ENCODE results near the gene SPSB3.

SPSB3 gene

DNA sequence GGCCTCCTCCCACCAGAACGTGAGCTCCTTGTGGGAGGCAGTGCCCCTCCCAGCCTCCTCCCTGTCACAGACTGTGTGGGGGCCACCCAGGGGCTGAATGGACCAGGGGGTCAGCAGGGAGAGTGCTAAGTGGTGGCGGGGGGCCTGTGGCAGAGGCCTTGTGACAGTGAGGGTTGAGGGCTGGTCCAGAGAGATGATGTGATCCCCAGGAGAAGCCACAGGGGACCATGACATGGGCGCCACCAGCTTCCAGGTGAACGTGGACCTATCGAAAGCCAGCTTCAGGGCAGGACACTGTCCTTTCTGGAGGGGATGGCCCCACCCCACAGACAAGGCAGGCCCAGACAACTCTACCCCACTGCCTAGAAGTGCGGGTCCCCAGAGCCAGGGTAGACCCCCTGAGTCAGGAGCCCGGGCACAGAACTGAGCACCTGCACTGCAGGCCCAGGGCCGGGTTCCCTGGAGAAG lies 3.1 kb downstream of the SPSB3 start:
- Histone ChIP-seq H3K9me3 (ENCODE audit: control insufficient read depth, insufficient read depth, low read length) (no peaks in the 10 kb centered on the region), H3K4me1 (ENCODE audit: control insufficient read depth, low read length) (peaks cover 23% of the 10 kb centered on the region), H3K4me2 (ENCODE audit: low read length) (no peak overlapping the region), H4K20me1 (ENCODE audit: control insufficient read depth, insufficient read depth, low read depth, low read length) (0 out of 2 replicates have a peak, but pooled peaks cover 5% of the 10 kb centered on the region), H3K79me2 (ENCODE audit: control insufficient read depth, low read length) (peaks cover 39% of the 10 kb centered on the region), H3K9me2 (replicated peaks; ENCODE audit: control insufficient read depth, low read length) (no peaks in the 10 kb centered on the region), H3K36me3 (ENCODE audit: control insufficient read depth, low read length) (peaks cover 40% of the 10 kb centered on the region), H3K4me3 (ENCODE audit: low read length) (no peak overlapping the region), H3F3A (ENCODE audit: control insufficient read depth, insufficient read depth) (no peaks in the 10 kb centered on the region), H3K27me3 (ENCODE audit: control insufficient read depth, low read length) (no peaks in the 10 kb centered on the region), H3K27ac (ENCODE audit: low read depth, low read length) (no peak overlapping the region)
- no peak for TF ChIP-seq EZH2phosphoT487 (IDR thresholded peaks at IDR 0.05; ENCODE audit: borderline replicate concordance, low read length)
- TF ChIP-seq, protein P1, sequence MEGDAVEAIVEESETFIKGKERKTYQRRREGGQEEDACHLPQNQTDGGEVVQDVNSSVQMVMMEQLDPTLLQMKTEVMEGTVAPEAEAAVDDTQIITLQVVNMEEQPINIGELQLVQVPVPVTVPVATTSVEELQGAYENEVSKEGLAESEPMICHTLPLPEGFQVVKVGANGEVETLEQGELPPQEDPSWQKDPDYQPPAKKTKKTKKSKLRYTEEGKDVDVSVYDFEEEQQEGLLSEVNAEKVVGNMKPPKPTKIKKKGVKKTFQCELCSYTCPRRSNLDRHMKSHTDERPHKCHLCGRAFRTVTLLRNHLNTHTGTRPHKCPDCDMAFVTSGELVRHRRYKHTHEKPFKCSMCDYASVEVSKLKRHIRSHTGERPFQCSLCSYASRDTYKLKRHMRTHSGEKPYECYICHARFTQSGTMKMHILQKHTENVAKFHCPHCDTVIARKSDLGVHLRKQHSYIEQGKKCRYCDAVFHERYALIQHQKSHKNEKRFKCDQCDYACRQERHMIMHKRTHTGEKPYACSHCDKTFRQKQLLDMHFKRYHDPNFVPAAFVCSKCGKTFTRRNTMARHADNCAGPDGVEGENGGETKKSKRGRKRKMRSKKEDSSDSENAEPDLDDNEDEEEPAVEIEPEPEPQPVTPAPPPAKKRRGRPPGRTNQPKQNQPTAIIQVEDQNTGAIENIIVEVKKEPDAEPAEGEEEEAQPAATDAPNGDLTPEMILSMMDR (IDR thresholded peaks at IDR 0.05; ENCODE audit: low read depth, low read length, poor library complexity, severe bottlenecking): no peak

DNA sequence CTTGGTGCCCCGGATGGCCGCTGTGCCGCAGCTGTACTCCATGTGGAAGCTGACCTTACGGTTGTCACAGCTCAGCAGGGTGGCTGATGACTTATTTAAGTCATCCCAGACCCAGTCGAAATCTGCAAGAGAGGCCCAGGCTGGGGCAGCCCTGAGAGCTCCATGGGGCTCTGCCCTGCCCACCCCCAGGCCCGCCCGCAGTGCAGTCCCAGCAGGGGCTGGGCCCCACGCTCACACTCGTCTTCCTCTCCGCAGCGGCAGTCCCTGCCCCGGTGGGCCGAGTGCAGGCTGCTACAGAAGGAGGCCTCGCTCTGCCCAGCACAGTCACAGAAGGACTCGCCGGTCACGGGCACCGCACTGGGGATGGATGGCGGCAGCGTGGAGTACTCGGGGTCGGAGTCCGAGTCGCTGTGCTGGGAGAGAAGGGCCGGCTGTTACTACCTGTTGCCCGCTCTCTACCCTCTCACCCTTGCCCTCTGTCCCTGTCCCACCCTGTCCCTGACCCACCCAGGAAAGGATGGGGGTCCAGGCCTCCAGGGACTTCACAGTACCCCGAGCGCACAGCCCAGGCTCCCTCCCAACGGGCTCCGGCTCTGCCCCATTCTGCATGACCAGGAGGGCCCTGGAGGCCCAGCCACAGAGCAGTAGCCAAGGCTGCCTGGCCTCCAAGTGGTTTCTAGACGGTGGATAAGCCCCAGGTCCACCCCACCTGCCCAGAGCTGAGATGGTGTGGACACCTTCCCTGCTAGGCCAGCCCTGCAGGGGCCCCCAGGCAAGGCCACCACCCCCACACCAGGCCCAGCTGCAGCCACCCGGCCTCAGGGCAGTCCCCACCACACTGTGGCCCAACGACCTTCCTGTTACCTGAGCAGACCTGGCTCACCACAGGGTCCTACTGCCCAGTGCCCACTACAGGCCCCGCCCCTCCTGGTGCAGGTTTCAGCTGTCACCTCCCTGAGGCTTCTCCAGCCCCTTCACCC lies 3.9 kb downstream of the SPSB3 start:
- H3K27me3 ChIP-seq (ENCODE audit: control insufficient read depth, low read length): no peaks in the 10 kb centered on the region
- no peak overlapping the region for H3K4me2 ChIP-seq (ENCODE audit: low read length)
- H3K4me1 ChIP-seq (ENCODE audit: control insufficient read depth, low read length): peaks cover 21% of the 10 kb centered on the region
- H3K27ac ChIP-seq (ENCODE audit: low read depth, low read length): no peak overlapping the region
- H3K9me2 ChIP-seq (replicated peaks; ENCODE audit: control insufficient read depth, low read length): no peaks in the 10 kb centered on the region
- no peaks in the 10 kb centered on the region for H3K9me3 ChIP-seq (ENCODE audit: control insufficient read depth, insufficient read depth, low read length)
- TF ChIP-seq, protein P1 (IDR thresholded peaks at IDR 0.05; ENCODE audit: low read depth, low read length, poor library complexity, severe bottlenecking): no peak
- no peak for TF ChIP-seq EZH2phosphoT487 (IDR thresholded peaks at IDR 0.05; ENCODE audit: borderline replicate concordance, low read length)
- no peaks in the 10 kb centered on the region for H4K20me1 ChIP-seq (ENCODE audit: control insufficient read depth, insufficient read depth, low read depth, low read length)
- H3F3A ChIP-seq (ENCODE audit: control insufficient read depth, insufficient read depth): no peaks in the 10 kb centered on the region
- peaks cover 41% of the 10 kb centered on the region for H3K36me3 ChIP-seq (ENCODE audit: control insufficient read depth, low read length)
- H3K79me2 ChIP-seq (ENCODE audit: control insufficient read depth, low read length): peaks cover 39% of the 10 kb centered on the region
- no peak overlapping the region for H3K4me3 ChIP-seq (ENCODE audit: low read length)

DNA sequence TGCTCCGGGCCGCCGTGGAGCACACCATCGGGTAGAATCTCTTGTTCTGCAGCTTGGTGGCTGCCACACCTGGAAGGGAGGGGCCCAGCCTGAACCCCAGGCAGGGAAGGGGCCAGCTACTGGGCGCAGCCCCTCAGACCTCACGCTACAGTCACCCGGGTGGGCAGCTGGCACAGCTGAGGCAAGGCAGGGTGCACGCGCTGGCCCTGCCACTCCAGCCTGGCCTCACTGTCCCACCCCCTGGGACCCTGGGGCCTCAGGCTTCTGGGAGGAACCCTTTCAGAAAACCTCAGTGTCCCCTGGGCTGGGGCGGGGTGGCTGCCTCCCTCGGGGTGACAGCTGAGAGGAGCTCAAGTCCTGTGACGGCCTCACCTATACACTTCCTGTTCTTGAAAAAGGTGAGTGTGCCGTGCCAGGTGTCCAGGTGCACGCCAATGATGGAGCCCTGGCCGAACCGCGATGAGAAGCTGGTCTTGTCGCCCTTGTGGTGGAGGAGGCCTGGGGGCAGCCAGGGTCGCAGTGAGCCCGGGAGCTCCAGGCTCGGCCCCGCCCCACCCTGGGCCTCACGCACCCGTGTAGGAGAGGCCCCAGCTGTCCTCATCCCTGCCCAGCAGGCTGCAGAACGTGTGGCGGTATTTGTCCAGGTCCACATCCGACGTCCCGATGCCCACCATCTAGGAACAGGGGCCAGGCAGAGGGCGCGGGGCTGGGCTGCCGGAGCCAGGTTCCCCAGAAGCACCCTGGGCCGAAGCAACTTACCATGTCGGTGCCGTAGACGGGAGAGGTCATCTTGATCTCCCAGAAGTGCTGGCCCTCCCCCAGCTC lies 4.8 kb downstream of the SPSB3 start:
- H4K20me1 ChIP-seq (ENCODE audit: control insufficient read depth, insufficient read depth, low read depth, low read length): no peaks in the 10 kb centered on the region
- no peaks in the 10 kb centered on the region for H3K9me3 ChIP-seq (ENCODE audit: control insufficient read depth, insufficient read depth, low read length)
- peaks cover 42% of the 10 kb centered on the region for H3K79me2 ChIP-seq (ENCODE audit: control insufficient read depth, low read length)
- TF ChIP-seq, protein P1 (IDR thresholded peaks at IDR 0.05; ENCODE audit: low read depth, low read length, poor library complexity, severe bottlenecking): no peak
- TF ChIP-seq EZH2phosphoT487 (IDR thresholded peaks at IDR 0.05; ENCODE audit: borderline replicate concordance, low read length): no peak
- no peaks in the 10 kb centered on the region; the same call in 1 of the 2 replicates for H3F3A ChIP-seq (ENCODE audit: control insufficient read depth, insufficient read depth)
- H3K4me1 ChIP-seq (ENCODE audit: control insufficient read depth, low read length): peaks cover 21% of the 10 kb centered on the region
- no peaks in the 10 kb centered on the region for H3K27me3 ChIP-seq (ENCODE audit: control insufficient read depth, low read length)
- no peak overlapping the region for H3K4me3 ChIP-seq (ENCODE audit: low read length)
- peaks cover 44% of the 10 kb centered on the region for H3K36me3 ChIP-seq (ENCODE audit: control insufficient read depth, low read length)
- no peaks in the 10 kb centered on the region for H3K9me2 ChIP-seq (replicated peaks; ENCODE audit: control insufficient read depth, low read length)
- H3K27ac ChIP-seq (ENCODE audit: low read depth, low read length): no peak overlapping the region
- no peak overlapping the region for H3K4me2 ChIP-seq (ENCODE audit: low read length)

All from DOHH2 (cell line).